ACC112 (cell line): ENCODE data around the gene RCE1.

Experiments used
- H2AFZ ChIP-seq: fragments of 200-600 bp; sonication (generic); one replicate; pipeline ENCODE4 v1.6.0; 2017; ENCODE audit warnings: antibody characterized with exemption, low read length; ENCODE audit not compliant: unreplicated experiment
- H3K27ac ChIP-seq: fragments of 200-600 bp; sonication (generic); 2 replicates; pipeline ENCODE4 v1.5.1; 2014; ENCODE audit warnings: low read depth, mild to moderate bottlenecking, antibody characterized with exemption, low read length, moderate library complexity
- H3K27me3 ChIP-seq: fragments of 200-600 bp; sonication (generic); 2 replicates; pipeline ENCODE4 v1.6.1; 2014; ENCODE audit warnings: mild to moderate bottlenecking, antibody characterized with exemption, low read length, moderate library complexity, mixed read lengths; ENCODE audit not compliant: insufficient read depth
- H3K36me3 ChIP-seq: fragments of 200-600 bp; sonication (generic); 2 replicates; pipeline ENCODE4 v1.6.1; 2016; ENCODE audit warnings: mild to moderate bottlenecking, antibody characterized with exemption, low read length, moderate library complexity, mixed read lengths; ENCODE audit not compliant: insufficient read depth
- H3K4me1 ChIP-seq: fragments of 200-600 bp; sonication (generic); one replicate; pipeline ENCODE4 v1.6.1; 2016; ENCODE audit warnings: low read length, mixed read lengths; ENCODE audit not compliant: insufficient read depth, unreplicated experiment, control insufficient read depth
- H3K4me3 ChIP-seq: fragments of 200-600 bp; sonication (generic); 2 replicates; pipeline ENCODE4 v1.5.1; 2014; ENCODE audit warnings: mild to moderate bottlenecking, low read depth, low read length
- H3K79me2 ChIP-seq: fragments of 200-600 bp; sonication (generic); one replicate; pipeline ENCODE4 v1.6.0; 2016; ENCODE audit warnings: low read length; ENCODE audit not compliant: control insufficient read depth, unreplicated experiment, insufficient read depth

Gene RCE1

DNA sequence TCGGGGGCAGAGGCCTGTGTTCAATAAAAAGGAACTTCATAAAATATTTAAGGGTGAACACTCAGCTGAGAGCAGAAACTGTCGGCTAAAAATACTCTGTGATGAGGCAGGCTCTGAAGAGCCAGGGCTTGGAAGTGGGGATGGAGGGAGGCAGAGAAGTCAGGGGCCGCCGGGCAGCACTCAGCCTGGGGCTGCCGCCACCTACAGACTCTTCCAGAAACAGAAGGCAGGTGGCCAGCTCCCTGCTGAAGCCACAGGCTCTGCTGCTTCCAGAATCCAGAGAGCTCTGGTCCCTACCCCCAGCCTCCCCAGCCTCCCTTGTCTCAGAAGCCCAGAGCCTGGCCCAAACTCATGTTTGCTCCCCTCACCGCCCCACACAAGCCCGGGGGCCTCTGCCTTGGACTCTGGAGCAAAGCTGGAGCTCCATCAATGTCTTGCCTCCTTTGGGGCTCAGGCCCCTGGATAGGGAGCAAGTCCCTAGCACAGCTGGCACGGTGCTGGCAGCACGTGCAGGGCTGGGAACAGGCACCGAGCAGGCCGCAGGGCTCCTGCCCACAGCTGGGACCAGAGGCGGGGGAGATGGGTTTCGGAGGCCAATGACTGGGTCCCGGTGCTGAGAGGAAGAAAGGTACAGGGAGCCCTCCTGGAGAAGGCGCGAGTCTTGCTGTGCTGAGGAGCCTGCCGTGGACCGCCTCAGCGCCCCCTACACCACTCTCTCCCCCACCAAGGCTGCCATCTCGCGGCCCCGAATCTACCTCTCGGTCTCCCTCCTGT is 21.9 kb downstream of the RCE1 start:
- Histone ChIP-seq H3K36me3 (no peaks in the 10 kb centered on the region), H3K27me3 (no peaks in the 10 kb centered on the region), H3K4me3 (no peak overlapping the region), H3K79me2 (no peaks in the 10 kb centered on the region), H3K27ac (no peak overlapping the region), H2AFZ (no peak overlapping the region), H3K4me1 (no peaks in the 10 kb centered on the region)

DNA sequence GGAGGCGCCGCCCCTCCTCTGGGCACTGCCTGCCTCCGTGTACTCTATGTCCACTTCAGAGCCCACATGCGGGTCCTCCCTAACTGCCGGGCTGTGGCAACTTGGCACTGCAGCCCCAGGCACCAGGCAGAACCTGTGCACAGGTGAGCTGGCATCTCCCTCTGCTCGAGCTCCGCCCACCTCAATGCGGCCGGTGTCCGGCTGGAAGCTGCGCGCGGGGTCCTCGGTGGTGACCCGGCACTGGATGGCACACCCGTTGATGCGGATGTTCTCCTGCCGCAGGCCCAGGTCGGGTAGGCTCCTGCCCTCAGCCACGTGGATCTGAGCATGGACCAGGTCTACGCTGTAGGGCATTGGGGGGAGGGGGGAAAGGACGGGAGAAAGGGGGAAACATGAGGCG is 22.8 kb downstream of the RCE1 start:
- Histone ChIP-seq H3K4me3 (no peak overlapping the region), H3K4me1 (no peaks in the 10 kb centered on the region), H3K27ac (no peak overlapping the region), H3K27me3 (no peaks in the 10 kb centered on the region), H3K36me3 (no peaks in the 10 kb centered on the region), H3K79me2 (no peaks in the 10 kb centered on the region), H2AFZ (no peak overlapping the region)

DNA sequence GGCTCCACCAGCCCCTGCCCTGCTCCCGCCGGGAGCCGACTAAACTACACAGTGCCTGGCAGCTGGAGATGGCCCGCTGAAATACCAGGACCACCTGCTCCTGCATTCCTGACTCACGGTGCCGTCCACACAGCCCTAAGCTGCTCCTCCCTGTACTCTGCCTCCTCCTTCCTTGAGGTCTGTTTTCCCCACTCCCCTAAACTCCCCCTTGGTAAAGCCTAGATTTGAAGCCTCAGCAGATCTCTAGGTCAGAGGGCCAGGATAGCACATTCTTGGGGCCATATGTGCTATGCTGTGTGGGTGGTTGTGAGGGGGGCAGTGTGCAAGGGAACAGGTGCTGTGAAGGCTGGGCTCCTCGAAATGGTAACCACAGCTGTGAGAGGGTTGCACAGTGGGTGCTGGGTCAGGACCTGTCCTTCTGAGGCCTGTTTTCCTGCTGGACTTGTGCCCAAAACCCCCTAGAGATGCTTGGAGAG is 23.3 kb downstream of the RCE1 start:
- Histone ChIP-seq H3K36me3 (no peaks in the 10 kb centered on the region), H3K4me1 (no peaks in the 10 kb centered on the region)

DNA sequence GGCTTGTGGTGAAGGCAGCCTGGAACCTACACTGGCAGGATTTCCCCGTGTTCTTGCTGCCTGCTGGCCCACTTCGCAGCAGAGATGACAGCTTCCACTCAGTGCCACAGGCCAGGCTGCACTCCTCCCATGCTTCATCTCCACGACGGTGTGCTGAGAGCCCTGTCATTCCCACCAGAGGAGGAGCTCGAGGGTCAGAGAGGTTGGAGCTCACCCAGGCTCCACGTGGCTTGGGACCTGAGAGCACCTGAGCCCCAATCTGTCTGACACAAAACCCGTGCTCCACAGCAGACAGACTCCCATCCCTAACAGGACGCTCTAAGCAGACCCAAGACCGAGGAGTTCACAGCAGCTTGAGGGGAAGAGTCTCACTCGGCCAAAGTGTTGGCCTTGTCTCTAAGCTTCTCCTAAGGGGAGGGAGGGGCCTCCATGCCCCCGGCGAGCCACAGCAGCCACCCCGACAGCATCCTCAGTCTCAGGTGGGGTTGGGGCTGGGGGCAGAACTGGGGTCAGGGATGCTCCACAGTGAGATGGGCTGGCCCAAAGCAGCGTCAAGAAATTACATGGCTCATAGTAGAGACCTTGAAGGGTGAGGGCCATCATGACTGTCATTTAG is 24.3 kb downstream of the RCE1 start:
- Histone ChIP-seq H3K27ac (no peak overlapping the region), H3K4me1 (no peaks in the 10 kb centered on the region), H3K4me3 (no peak overlapping the region), H3K36me3 (no peaks in the 10 kb centered on the region), H3K79me2 (no peaks in the 10 kb centered on the region), H3K27me3 (no peaks in the 10 kb centered on the region), H2AFZ (no peak overlapping the region)

More for the DNA sequence above, 23.3 kb downstream of the RCE1 start:
- Histone ChIP-seq H3K27ac (no peak overlapping the region), H3K79me2 (no peaks in the 10 kb centered on the region), H3K27me3 (no peaks in the 10 kb centered on the region), H3K4me3 (no peak overlapping the region), H2AFZ (no peak overlapping the region)

DNA sequence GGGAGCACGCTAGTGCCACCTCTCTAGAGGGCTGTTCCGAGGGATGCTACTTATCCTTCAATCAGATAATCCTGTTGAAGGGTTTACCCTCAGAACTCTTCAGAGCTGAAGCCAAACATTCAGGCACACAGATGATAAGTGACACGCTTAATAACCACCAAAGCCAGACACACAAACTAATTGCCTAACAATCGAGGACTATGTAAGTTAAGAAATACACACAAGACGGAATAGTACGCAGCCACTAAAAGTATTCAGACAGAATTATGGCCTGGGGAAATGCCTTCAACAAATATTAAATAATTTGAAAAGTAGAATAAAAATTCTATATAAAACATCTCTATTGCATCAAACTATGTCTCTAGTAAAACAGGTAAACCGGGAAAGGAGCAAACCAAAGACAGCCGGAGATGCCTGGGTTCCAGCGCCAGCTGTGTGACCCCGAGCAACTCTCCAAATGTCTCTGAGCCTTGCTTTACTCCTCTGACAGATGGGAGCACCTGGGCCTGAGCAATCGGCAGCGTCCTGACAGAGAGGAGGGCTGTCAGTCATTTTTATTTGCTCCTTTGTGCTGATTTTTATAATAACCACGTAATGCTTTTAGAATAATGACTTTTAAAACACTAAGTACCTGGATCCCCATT is 25.0 kb downstream of the RCE1 start:
- Histone ChIP-seq H3K36me3 (no peaks in the 10 kb centered on the region), H3K27me3 (no peaks in the 10 kb centered on the region), H2AFZ (no peak overlapping the region), H3K4me1 (no peaks in the 10 kb centered on the region), H3K4me3 (no peak overlapping the region), H3K79me2 (no peaks in the 10 kb centered on the region), H3K27ac (no peak overlapping the region)

DNA sequence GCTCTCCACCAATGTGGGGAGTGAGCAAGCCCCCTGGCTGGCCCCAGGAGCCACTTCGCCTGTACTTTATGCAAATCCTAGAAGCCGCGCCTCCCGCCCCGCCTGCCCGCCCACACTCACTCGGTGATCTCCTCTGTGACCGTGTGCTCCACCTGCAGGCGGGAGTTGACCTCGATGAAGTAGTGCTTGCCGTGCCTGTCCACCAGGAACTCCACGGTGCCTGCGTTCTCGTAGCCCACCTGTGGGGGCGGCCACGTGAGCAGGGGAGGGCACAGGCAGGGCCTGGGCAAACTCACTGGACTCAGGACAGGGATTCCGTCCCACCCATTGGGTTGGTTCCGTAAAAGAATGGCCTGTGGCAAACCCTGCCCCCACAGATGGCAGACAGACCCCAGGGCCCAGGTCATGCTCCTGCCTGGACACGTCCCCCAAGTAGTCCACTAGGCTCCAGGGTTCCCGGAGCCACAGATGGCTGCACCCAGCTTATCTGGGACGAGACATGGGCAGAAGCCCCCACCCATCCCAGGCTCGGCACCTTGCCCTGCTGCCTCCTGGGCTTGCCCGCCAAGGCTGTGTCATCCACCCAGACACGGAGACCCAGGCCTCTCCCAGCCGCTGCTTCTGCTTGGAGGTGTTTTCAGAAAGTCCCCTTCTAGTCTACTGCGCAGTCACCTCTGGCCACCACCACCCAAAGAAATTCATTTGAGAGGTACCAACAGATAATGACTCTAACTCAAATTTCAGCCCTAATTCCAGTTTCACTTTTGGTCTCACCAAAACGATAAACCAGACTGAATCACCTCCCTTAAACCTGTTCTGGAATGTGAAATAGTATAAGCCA is 25.7 kb downstream of the RCE1 start:
- Histone ChIP-seq H3K36me3 (no peaks in the 10 kb centered on the region), H3K27ac (no peak overlapping the region), H3K4me1 (no peaks in the 10 kb centered on the region), H3K79me2 (no peaks in the 10 kb centered on the region), H3K27me3 (no peaks in the 10 kb centered on the region), H3K4me3 (no peak overlapping the region), H2AFZ (no peak overlapping the region)

DNA sequence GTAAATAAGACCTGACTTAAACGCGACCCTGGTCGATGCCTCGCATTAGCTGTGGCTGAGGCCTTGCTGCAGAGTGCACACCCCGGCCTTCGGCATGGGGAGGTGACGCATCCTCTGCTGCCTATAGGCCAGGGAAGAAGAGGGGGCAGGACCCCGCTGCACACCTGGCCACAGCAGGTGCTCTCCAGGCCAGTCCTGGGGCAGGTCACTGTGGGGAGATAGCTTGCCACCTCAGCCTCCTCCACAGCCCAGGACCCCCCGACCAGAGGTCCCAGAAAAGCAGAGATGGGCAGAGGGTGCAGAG is 26.3 kb downstream of the RCE1 start:
- Histone ChIP-seq H2AFZ (no peak overlapping the region), H3K4me1 (no peaks in the 10 kb centered on the region), H3K4me3 (no peak overlapping the region), H3K36me3 (no peaks in the 10 kb centered on the region), H3K79me2 (no peaks in the 10 kb centered on the region), H3K27ac (no peak overlapping the region), H3K27me3 (no peaks in the 10 kb centered on the region)

DNA sequence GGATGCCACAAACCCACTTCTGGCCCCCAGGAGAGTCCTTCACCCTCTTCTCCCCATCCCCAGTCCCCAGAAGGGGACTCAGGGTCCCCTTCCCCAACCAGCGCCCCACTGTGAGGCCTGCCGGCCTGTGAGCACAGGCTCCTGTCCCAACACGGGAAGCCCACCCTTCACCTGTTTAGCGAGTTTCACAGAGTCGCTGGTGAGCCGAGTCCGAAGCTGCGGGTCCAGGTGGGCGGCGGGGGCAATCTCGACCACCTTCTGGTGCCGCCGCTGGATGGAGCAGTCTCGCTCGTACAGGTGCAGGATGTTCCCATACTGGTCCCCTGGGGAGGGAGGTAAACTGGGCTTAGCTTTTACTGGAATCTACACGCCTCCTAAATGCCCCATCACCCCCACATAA is 26.9 kb downstream of the RCE1 start:
- Histone ChIP-seq H3K79me2 (no peaks in the 10 kb centered on the region), H3K27me3 (no peaks in the 10 kb centered on the region), H3K4me3 (no peak overlapping the region), H3K4me1 (no peaks in the 10 kb centered on the region), H2AFZ (no peak overlapping the region), H3K36me3 (no peaks in the 10 kb centered on the region), H3K27ac (no peak overlapping the region)

DNA sequence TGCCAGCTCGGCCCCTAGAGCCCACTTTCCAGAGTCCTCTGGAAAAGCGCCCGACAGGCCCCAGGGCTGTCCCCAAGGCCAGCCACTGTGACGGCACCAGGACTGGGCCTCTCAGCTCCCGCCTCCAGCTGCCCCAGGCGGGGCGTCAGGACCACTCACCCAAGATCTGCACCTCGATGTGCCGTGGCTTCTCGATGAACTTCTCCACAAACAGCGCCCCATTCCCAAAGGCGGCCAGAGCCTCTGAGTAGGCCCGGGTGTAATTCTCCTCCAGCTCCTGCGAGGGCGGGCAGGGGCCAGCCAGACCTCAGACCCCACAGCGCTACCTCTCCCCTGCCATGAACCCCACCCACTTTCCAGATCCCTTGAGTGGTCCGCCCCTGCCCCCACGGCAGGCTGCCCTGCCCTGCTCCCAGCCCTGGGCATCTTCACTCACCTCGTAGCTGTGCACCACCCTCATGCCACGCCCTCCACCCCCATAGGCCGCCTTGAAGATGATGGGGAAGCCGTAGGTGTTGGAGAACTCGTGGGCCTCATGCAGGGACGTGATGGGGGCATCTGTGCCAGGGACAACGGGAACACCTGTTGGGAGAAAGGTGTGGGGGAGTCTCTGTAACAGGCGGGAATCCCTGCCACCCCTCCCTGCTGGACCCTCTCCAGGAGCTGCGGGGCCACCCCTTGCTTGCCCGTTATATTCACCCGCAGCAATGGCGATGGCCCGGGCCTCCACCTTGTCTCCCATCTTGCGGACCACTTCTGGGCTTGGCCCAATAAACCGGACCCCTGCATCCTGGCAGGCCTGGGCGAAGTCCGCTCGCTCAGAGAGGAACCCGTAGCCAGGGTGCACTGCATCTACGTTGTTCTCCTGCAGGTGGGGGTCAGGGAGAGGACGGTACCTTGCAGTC is 27.6 kb downstream of the RCE1 start:
- no peaks in the 10 kb centered on the region for H3K36me3 ChIP-seq
- H3K27ac ChIP-seq = no peak overlapping the region
- H3K4me3 ChIP-seq = no peak overlapping the region
- no peaks in the 10 kb centered on the region for H3K27me3 ChIP-seq
- no peaks in the 10 kb centered on the region for H3K79me2 ChIP-seq
- H2AFZ ChIP-seq = no peak overlapping the region
- no peaks in the 10 kb centered on the region for H3K4me1 ChIP-seq

DNA sequence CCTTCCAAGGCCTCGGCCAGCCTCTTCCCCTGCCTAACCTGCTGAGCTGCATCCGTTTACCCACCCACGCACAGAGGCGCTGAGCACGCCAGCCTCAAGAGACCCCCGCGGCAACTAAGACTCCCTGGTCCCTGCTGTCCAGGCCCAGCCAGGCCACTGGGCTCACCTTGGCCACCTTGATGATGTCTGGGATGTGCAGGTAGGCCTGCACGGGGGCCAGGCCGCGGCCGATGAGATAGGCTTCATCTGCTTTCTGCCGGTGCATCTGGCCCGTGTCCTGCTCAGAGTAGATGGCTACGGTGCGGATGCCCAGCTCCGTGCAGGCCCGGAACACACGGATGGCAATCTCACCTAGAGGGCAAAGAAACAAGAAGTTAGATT is 28.3 kb downstream of the RCE1 start:
- no peaks in the 10 kb centered on the region for H3K27me3 ChIP-seq
- H2AFZ ChIP-seq = no peak overlapping the region
- H3K79me2 ChIP-seq = no peaks in the 10 kb centered on the region
- H3K4me3 ChIP-seq = no peak overlapping the region
- no peaks in the 10 kb centered on the region for H3K4me1 ChIP-seq
- no peaks in the 10 kb centered on the region for H3K36me3 ChIP-seq
- H3K27ac ChIP-seq = no peak overlapping the region
